Measurements from ENCODE around the gene GNB5.

GNB5 gene

GRCh38 chr15:52208306-52208946, 17.2 kb upstream of the GNB5 start:
- DNase-seq (ENCODE audit: low read depth in 2 of 2, low spot score in 1 of 2): peak; percentile 32 to 59

GRCh38 chr15:52207191-52207590, 16.0 kb upstream of the GNB5 start:
- DNase-seq (ENCODE audit: low read depth in 2 of 2, low spot score in 1 of 2): no peak

- no peak for DNase-seq (ENCODE audit: low read depth in 2 of 2, low spot score in 1 of 2)
Observed at GRCh38 chr15:52206446-52206845, 15.3 kb upstream of the GNB5 start.

- DNase-seq (ENCODE audit: low read depth in 2 of 2, low spot score in 1 of 2): no peak
Observed at GRCh38 chr15:52204657-52205056, 13.5 kb upstream of the GNB5 start.

- no peak for DNase-seq (ENCODE audit: low read depth in 2 of 2, low spot score in 1 of 2)
Observed at GRCh38 chr15:52200831-52201365, 9.7 kb upstream of the GNB5 start.

- DNase-seq (ENCODE audit: low read depth in 2 of 2, low spot score in 1 of 2): no peak
Observed at GRCh38 chr15:52199271-52199670, 8.1 kb upstream of the GNB5 start.

GRCh38 chr15:52196891-52197290, 5.7 kb upstream of the GNB5 start:
- no peak for DNase-seq (ENCODE audit: low read depth in 2 of 2, low spot score in 1 of 2)

GRCh38 chr15:52193791-52194190, 2.6 kb upstream of the GNB5 start:
- no peak for DNase-seq (ENCODE audit: low read depth in 2 of 2, low spot score in 1 of 2)

- DNase-seq (ENCODE audit: low read depth in 2 of 2, low spot score in 1 of 2): no peak
Observed at GRCh38 chr15:52193321-52193720, 2.1 kb upstream of the GNB5 start.

- no peak for DNase-seq (ENCODE audit: low read depth in 2 of 2, low spot score in 1 of 2)
Observed at GRCh38 chr15:52186651-52187486, 4.3 kb downstream of the GNB5 start.

GRCh38 chr15:52185151-52185561, 6.0 kb downstream of the GNB5 start:
- no peak for DNase-seq (ENCODE audit: low read depth in 2 of 2, low spot score in 1 of 2)

- DNase-seq (ENCODE audit: low read depth in 2 of 2, low spot score in 1 of 2): no peak
Observed at GRCh38 chr15:52184721-52185120, 6.5 kb downstream of the GNB5 start.

- DNase-seq (ENCODE audit: low read depth in 2 of 2, low spot score in 1 of 2): no peak
Observed at GRCh38 chr15:52183562-52184173, 7.5 kb downstream of the GNB5 start.

- no peak for DNase-seq (ENCODE audit: low read depth in 2 of 2, low spot score in 1 of 2)
Observed at GRCh38 chr15:52181938-52182780, 9.0 kb downstream of the GNB5 start.

GRCh38 chr15:52180851-52181450, 10.2 kb downstream of the GNB5 start:
- DNase-seq (ENCODE audit: low read depth in 2 of 2, low spot score in 1 of 2): no peak

- no peak for DNase-seq (ENCODE audit: low read depth in 2 of 2, low spot score in 1 of 2)
Observed at GRCh38 chr15:52180196-52180835, 10.9 kb downstream of the GNB5 start.

- DNase-seq (ENCODE audit: low read depth in 2 of 2, low spot score in 1 of 2): peak; percentile 55 to 76
Observed at GRCh38 chr15:52179278-52180195, 11.7 kb downstream of the GNB5 start.

- DNase-seq (ENCODE audit: low read depth in 2 of 2, low spot score in 1 of 2): no peak
Observed at GRCh38 chr15:52178765-52179164, 12.4 kb downstream of the GNB5 start.

- no peak for DNase-seq (ENCODE audit: low read depth in 2 of 2, low spot score in 1 of 2)
Observed at GRCh38 chr15:52172869-52173268, 18.3 kb downstream of the GNB5 start.

Measured in stimulated activated CD8-positive, alpha-beta memory T cell treated with anti-CD3 and anti-CD28 coated beads, Interleukin-4, amount 100 ng/mL, for 1 hour (primary cell).